Mesothelial cell of epicardium (in vitro differentiated cells): Measurements from ENCODE around the gene SLC6A3. TPM values are rescaled to one million over a fixed set of nuclear protein-coding genes. Genes with fewer than 3 reads are reported as not detected.

Source experiments
- DNase-seq, 2 experiments: peaks; one replicate each; pipeline ENCODE4 v3.0.0; 2021; ENCODE audit warnings: low spot score in 2 of 2; ENCODE audit not compliant: unreplicated experiment in 2 of 2
- H3K27ac Mint-ChIP-seq: 2 replicates; pipeline ENCODE4 v1.8.0; 2021; ENCODE audit warnings: mixed read lengths
- H3K27me3 Mint-ChIP-seq: 2 replicates; pipeline ENCODE4 v1.8.0; 2021; ENCODE audit warnings: low read depth, mixed read lengths
- H3K36me3 Mint-ChIP-seq: 2 replicates; pipeline ENCODE4 v1.8.0; 2021; ENCODE audit warnings: mixed read lengths
- H3K4me1 Mint-ChIP-seq: 2 replicates; pipeline ENCODE4 v1.8.0; 2021; ENCODE audit warnings: mixed read lengths
- H3K4me3 Mint-ChIP-seq: 2 replicates; pipeline ENCODE4 v1.8.0; 2021; ENCODE audit warnings: mild to moderate bottlenecking, moderate library complexity, mixed read lengths
- H3K9me3 Mint-ChIP-seq: 2 replicates; pipeline ENCODE4 v1.8.0; 2021; ENCODE audit warnings: mixed read lengths
- CTCF ChIP-seq: fragments of 200-600 bp; sonication (generic); IDR thresholded peaks from one replicate; pipeline ENCODE4 v1.5.0; 2021; ENCODE audit warnings: antibody characterized with exemption; ENCODE audit not compliant: unreplicated experiment
- total RNA-seq: library from RNA; stranded (reverse); gene quantifications from 3 replicates; pipeline ENCODE4 v1.2.1, GENCODE V29; 2021

The SLC6A3 gene
- total RNA-seq, 1 donor from 2014 or later: 0.04 TPM

DNA sequence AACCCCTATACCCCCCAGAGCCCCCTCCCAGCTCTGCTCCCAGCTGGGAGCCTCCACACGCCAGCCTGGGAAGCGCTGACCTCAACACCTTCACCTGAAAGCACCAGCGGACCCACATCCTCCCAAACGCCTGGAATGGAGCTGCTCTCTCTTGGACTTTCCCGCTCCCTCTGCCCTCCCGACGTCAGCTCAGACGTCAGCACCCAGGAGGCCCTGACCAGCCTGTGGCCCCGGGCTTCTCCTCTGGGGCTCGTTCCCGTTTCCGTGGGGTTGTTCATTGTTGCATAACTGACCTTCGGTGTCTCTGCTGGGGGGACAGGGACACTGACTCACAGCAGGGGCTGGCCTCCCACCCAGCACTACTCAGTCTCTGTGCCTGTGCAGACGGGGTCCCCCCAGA lies 35.0 kb upstream of the SLC6A3 start:
- no peaks in the 10 kb centered on the region for H3K9me3 Mint-ChIP-seq
- H3K4me1 Mint-ChIP-seq: no peaks in the 10 kb centered on the region
- TF ChIP-seq CTCF: no peak
- no peak overlapping the region for H3K4me3 Mint-ChIP-seq
- no peaks in the 10 kb centered on the region for H3K27me3 Mint-ChIP-seq
- no peak for DNase-seq
- H3K27ac Mint-ChIP-seq: no peak overlapping the region
- H3K36me3 Mint-ChIP-seq: peaks cover 6% of the 10 kb centered on the region

- Mint-ChIP-seq H3K36me3 (peaks cover 6% of the 10 kb centered on the region), H3K4me3 (no peak overlapping the region), H3K27me3 (no peaks in the 10 kb centered on the region), H3K4me1 (no peaks in the 10 kb centered on the region), H3K9me3 (no peaks in the 10 kb centered on the region), H3K27ac (no peak overlapping the region)
- DNase-seq: no peak
- peak; percentile 57 for TF ChIP-seq CTCF
Measured at GRCh38 chr5:1479581-1480188, 34.4 kb upstream of the SLC6A3 start.

- TF ChIP-seq CTCF: no peak
- no peak for DNase-seq
- Mint-ChIP-seq H3K27ac (no peak overlapping the region), H3K27me3 (no peaks in the 10 kb centered on the region), H3K36me3 (peaks cover 6% of the 10 kb centered on the region), H3K4me3 (no peak overlapping the region), H3K4me1 (no peaks in the 10 kb centered on the region), H3K9me3 (no peaks in the 10 kb centered on the region)
Measured at GRCh38 chr5:1479066-1479465, 33.8 kb upstream of the SLC6A3 start.

DNA sequence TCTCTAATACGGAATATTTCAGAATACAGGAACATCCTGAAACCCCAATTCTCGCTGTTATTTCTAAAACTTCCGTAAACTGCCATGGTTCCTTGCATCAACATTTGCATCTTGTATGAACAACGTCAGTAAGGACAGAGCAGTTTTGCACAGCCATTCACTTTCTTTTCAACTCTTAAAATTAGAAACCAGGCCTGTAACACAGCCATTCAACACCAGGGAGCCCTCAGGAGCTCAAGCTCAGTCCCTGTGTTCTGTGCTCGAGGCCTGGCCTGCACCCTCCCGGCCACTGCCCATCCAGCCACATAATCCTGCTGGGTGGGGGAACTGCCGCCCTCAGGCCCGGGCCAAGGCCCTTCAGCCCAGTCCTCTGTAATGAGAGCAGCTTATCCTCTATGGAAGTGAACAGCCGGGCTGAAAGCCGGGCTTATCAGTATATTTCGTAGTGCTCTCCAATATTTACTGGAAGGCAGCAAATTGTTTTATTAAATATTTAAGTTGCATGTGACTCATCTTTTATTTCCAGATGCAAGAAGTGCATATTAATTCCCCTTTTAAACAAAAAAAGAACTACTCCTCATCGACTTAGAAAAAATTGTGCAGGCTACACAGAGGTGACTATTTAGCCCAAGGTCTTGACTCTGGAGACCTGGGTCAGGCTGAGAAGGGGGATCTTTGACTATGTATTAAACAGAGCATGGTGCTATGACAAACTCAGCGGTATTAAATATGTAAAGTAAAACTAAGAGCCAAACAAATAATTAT lies 33.2 kb upstream of the SLC6A3 start:
- no peaks in the 10 kb centered on the region for H3K9me3 Mint-ChIP-seq
- H3K27me3 Mint-ChIP-seq: no peaks in the 10 kb centered on the region
- TF ChIP-seq CTCF: no peak
- peaks cover 5% of the 10 kb centered on the region for H3K36me3 Mint-ChIP-seq
- H3K4me3 Mint-ChIP-seq: no peak overlapping the region
- no peak overlapping the region for H3K27ac Mint-ChIP-seq
- no peaks in the 10 kb centered on the region for H3K4me1 Mint-ChIP-seq
- DNase-seq: no peak

DNA sequence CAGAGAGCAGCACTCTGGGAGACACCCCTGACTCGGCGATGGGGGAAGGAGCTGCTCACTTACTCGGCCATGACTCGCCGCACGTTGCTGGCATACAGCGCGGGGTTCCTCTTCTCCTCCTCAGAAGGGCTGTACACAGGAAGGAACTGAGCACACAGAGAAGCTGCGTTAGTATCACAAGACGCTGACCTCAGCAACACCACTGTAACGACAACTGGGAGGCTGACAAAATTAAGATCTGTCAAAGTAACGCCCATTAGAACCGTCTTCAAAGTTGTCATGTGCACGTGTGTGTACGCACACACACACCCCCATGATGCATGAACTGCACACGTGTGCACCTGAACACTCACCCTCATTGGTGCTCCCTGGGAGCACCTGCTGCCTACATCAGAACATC lies 32.1 kb upstream of the SLC6A3 start:
- Mint-ChIP-seq H3K9me3 (no peaks in the 10 kb centered on the region), H3K4me3 (no peak overlapping the region), H3K27me3 (no peaks in the 10 kb centered on the region), H3K4me1 (no peaks in the 10 kb centered on the region), H3K27ac (no peak overlapping the region), H3K36me3 (peaks cover 4% of the 10 kb centered on the region)
- TF ChIP-seq CTCF: no peak
- DNase-seq: no peak
